K562 (cell line): Measurements from ENCODE around the gene RGS3.

ENCODE experiments used
- KDM1A ChIP-seq, 2 experiments: fragments of 450-650 bp; IDR thresholded peaks; 2 replicates each; pipeline ENCODE4 v1.6.1; 2016; ENCODE audit warnings: mild to moderate bottlenecking in 2 of 2
- RBBP5 ChIP-seq: fragments of 200-600 bp; sonication (generic); IDR thresholded peaks from 2 replicates; pipeline ENCODE4 v1.6.1; 2012; ENCODE audit warnings: borderline replicate concordance, mild to moderate bottlenecking, low read length, control low read depth, inconsistent platforms; ENCODE audit not compliant: insufficient read depth, poor library complexity, severe bottlenecking
- ZNF24 ChIP-seq: fragments of 450-650 bp; IDR thresholded peaks from 2 replicates; pipeline ENCODE4 v1.6.1; 2016
- TF ChIP-seq, protein P1 (sequence below), 2 experiments: fragments of 450-650 bp in 1 of 2; sonication (generic) in 1 of 2; formaldehyde crosslinking; conservative IDR thresholded peaks; 2 replicates each; pipeline versions ENCODE4 v1.4.0 to v1.8.1; 2020 to 2022; ENCODE audit warnings: mild to moderate bottlenecking in 1 of 2, missing genetic modification reagents in 1 of 2

- no peak for TF ChIP-seq KDM1A (IDR thresholded peaks at IDR 0.05)
- no peak for TF ChIP-seq RBBP5
- TF ChIP-seq, protein P1, sequence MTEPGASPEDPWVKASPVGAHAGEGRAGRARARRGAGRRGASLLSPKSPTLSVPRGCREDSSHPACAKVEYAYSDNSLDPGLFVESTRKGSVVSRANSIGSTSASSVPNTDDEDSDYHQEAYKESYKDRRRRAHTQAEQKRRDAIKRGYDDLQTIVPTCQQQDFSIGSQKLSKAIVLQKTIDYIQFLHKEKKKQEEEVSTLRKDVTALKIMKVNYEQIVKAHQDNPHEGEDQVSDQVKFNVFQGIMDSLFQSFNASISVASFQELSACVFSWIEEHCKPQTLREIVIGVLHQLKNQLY (CRISPR knock-in tag; conservative IDR thresholded peaks at IDR 0.05): no peak
- no peak for TF ChIP-seq ZNF24
These were observed 162.0 kb downstream of the RGS3 start for GRCh38 chr9:113625486-113625885.
